AG09309 (cell line): ENCODE results near the gene SAMD11.
A peak's percentile ranks its signal among the peaks of the same experiment; 100 is the strongest.
"Not testable (repeated sequence)": the region's sequence is repeated elsewhere in the genome, so short reads cannot be mapped to it uniquely, and the experiment has no call there.

ENCODE experiments used
- DNase-seq: peaks from one replicate; pipeline ENCODE4 v3.0.0-alpha.2; 2010; ENCODE audit warnings: low read depth
- H3K4me3 ChIP-seq: 2 replicates; pipeline ENCODE4 v1.5.1; 2011; ENCODE audit warnings: mild to moderate bottlenecking, low read depth, low read length, moderate library complexity; ENCODE audit not compliant: control insufficient read depth
- CTCF ChIP-seq: IDR thresholded peaks from 2 replicates; pipeline ENCODE4 v1.5.1; 2011; ENCODE audit warnings: mild to moderate bottlenecking, low read depth, low read length, inconsistent platforms; ENCODE audit not compliant: insufficient read depth, control insufficient read depth; ENCODE audit errors: missing control alignments

The SAMD11 gene

GRCh38 chr1:983798-984475 is 60.2 kb downstream of the SAMD11 start:
- TF ChIP-seq CTCF, result peak; percentile 83
- peak overlapping the region; percentile 19; the same call in 1 of the 2 replicates for H3K4me3 ChIP-seq
- DNase-seq, result no peak

- no peak for DNase-seq
- peak overlapping the region; percentile 19; the same call in 1 of the 2 replicates for H3K4me3 ChIP-seq
- TF ChIP-seq CTCF, result no peak
These were observed 60.7 kb downstream of the SAMD11 start for GRCh38 chr1:984476-984814.

- no peak for TF ChIP-seq CTCF
These were observed 61.4 kb downstream of the SAMD11 start for GRCh38 chr1:985126-985525.

GRCh38 chr1:988061-988460 is 64.3 kb downstream of the SAMD11 start:
- H3K4me3 ChIP-seq, DNase-seq: not testable (repeated sequence)

More at GRCh38 chr1:985126-985525, 61.4 kb downstream of the SAMD11 start:
- no peak for DNase-seq
- no peak overlapping the region for H3K4me3 ChIP-seq

- not testable (repeated sequence) for DNase-seq, H3K4me3 ChIP-seq
These were observed 67.6 kb downstream of the SAMD11 start for GRCh38 chr1:991275-991674.

GRCh38 chr1:991895-992294 is 68.2 kb downstream of the SAMD11 start:
- TF ChIP-seq CTCF, result no peak
- H3K4me3 ChIP-seq, result no peak overlapping the region
- no peak for DNase-seq

- TF ChIP-seq CTCF, result no peak
These were observed 68.6 kb downstream of the SAMD11 start for GRCh38 chr1:992362-992761.

More at GRCh38 chr1:992362-992761, 68.6 kb downstream of the SAMD11 start:
- H3K4me3 ChIP-seq, result no peak overlapping the region
- DNase-seq, result no peak
